Mucosa of descending colon (tissue), 3 donors: ENCODE results near the gene GALNTL6. TPM values are rescaled to one million over a fixed set of nuclear protein-coding genes. Genes with fewer than 3 reads are reported as not detected.

Experiments
- ATAC-seq: fragments of 200-7000 bp; cut with Tn5 transposase; one replicate; pipeline ENCODE4 v1.9.1; 2020; ENCODE audit warnings: mild to moderate bottlenecking, moderate library complexity
- DNase-seq, 3 donors: peaks; one replicate each; pipeline ENCODE4 v3.0.0-alpha.2; 2020
- H3K36me3 ChIP-seq: fragments of 200-600 bp; one replicate; pipeline ENCODE4 v1.8.0; 2021; ENCODE audit warnings: low read depth, mild to moderate bottlenecking
- H3K4me1 ChIP-seq: fragments of 200-600 bp; one replicate; pipeline ENCODE4 v1.8.0; 2021; ENCODE audit warnings: low read depth, mild to moderate bottlenecking
- H3K4me3 ChIP-seq: fragments of 200-600 bp; one replicate; pipeline ENCODE4 v1.8.0; 2021; ENCODE audit warnings: mild to moderate bottlenecking
- H3K9me3 ChIP-seq: fragments of 200-600 bp; one replicate; pipeline ENCODE4 v1.8.0; 2021; ENCODE audit warnings: mild to moderate bottlenecking
- CTCF ChIP-seq: fragments of 200-600 bp; IDR thresholded peaks from one replicate; pipeline ENCODE4 v1.8.0; 2022; ENCODE audit warnings: antibody characterized with exemption, mild to moderate bottlenecking
- intact Hi-C, 2 donors: fragments of 100-400 bp; cut with DNase I in 1 of 2; cut with micrococcal nuclease in 1 of 2; formaldehyde crosslinking; loops; one replicate each; pipeline versions ENCODE4 v1.11.0 to v1.11.1; 2022; cut with DNase I, micrococcal nuclease
- total RNA-seq, 3 donors: library from RNA; stranded (reverse); fragmentation: NEBNext Ultra II Directional in 2 of 3; extraction: Animal tissue kit (Norgen Biotek cat#: 25700) in 2 of 3; gene quantifications; one replicate each; pipeline versions ENCODE4 v1.2.1 to v1.2.4, GENCODE V29; 2021 to 2023
- donor health status: DM: no; HTN: no; CAD: no; lungs with moderate emphysema.
- donor health status: DM: no; HTN: no; CAD: no.
- donor health status: DM: no; HTN: yes; CAD: no.

GALNTL6 gene
- total RNA-seq, 3 donors from 2014 or later = 0.12 to 0.27 (median 0.19) TPM

- TF ChIP-seq CTCF = no peak
- DNase-seq (peak in 1 of 3 donors; percentile 15), ATAC-seq (peak; percentile 97)
- intact Hi-C loops = no loop called here
- Histone ChIP-seq H3K36me3 (no peaks in the 10 kb centered on the region), H3K4me1 (no peaks in the 10 kb centered on the region), H3K4me3 (no peak overlapping the region), H3K9me3 (no peaks in the 10 kb centered on the region)
Observed at GRCh38 chr4:172650758-172651530, 837.7 kb downstream of the GALNTL6 start.

GRCh38 chr4:172651961-172652360, 838.8 kb downstream of the GALNTL6 start:
- TF ChIP-seq CTCF = no peak
- H3K36me3 ChIP-seq = no peaks in the 10 kb centered on the region
- H3K4me1 ChIP-seq = no peaks in the 10 kb centered on the region
- intact Hi-C loops = no loop called here
- DNase-seq = no peak
- no peaks in the 10 kb centered on the region for H3K9me3 ChIP-seq
- no peak overlapping the region for H3K4me3 ChIP-seq
- peak; percentile 11 for ATAC-seq

GRCh38 chr4:172652369-172652768, 839.2 kb downstream of the GALNTL6 start:
- no peak overlapping the region for H3K4me3 ChIP-seq
- no peaks in the 10 kb centered on the region for H3K36me3 ChIP-seq
- no peaks in the 10 kb centered on the region for H3K9me3 ChIP-seq
- intact Hi-C loops = no loop called here
- H3K4me1 ChIP-seq = no peaks in the 10 kb centered on the region
- ATAC-seq (no peak), DNase-seq (no peak)
- no peak for TF ChIP-seq CTCF

GRCh38 chr4:172653676-172654075, 840.5 kb downstream of the GALNTL6 start:
- Histone ChIP-seq H3K4me3 (no peak overlapping the region), H3K4me1 (no peaks in the 10 kb centered on the region), H3K9me3 (no peaks in the 10 kb centered on the region), H3K36me3 (no peaks in the 10 kb centered on the region)
- intact Hi-C loops = no loop called here
- TF ChIP-seq CTCF = no peak
- DNase-seq = no peak
- no peak for ATAC-seq

- Histone ChIP-seq H3K4me3 (no peak overlapping the region), H3K4me1 (no peaks in the 10 kb centered on the region), H3K9me3 (no peaks in the 10 kb centered on the region), H3K36me3 (no peaks in the 10 kb centered on the region)
- intact Hi-C loops = no loop called here
- no peak for TF ChIP-seq CTCF
- DNase-seq = no peak
- no peak for ATAC-seq
Observed at GRCh38 chr4:172654457-172654856, 841.3 kb downstream of the GALNTL6 start.
